Measurements from ENCODE around the gene CRY1.
"Not testable (repeated sequence)": the region's sequence is repeated elsewhere in the genome, so short reads cannot be mapped to it uniquely, and the experiment has no call there.

The CRY1 gene

GRCh38 chr12:107064687-107065086, 28.7 kb downstream of the CRY1 start:
- no peak for DNase-seq (ENCODE audit: low read depth in 2 of 2)

- DNase-seq (ENCODE audit: low read depth in 2 of 2) = no peak
Measured at GRCh38 chr12:107064243-107064642, 29.1 kb downstream of the CRY1 start.

- no peak for DNase-seq (ENCODE audit: low read depth in 2 of 2)
Measured at GRCh38 chr12:107058190-107058589, 35.2 kb downstream of the CRY1 start.

GRCh38 chr12:107057071-107057834, 36.1 kb downstream of the CRY1 start:
- DNase-seq (ENCODE audit: low read depth in 2 of 2) = no peak

GRCh38 chr12:107053709-107054108, 39.6 kb downstream of the CRY1 start:
- no peak for DNase-seq (ENCODE audit: low read depth in 2 of 2)

GRCh38 chr12:107045186-107045585, 48.2 kb downstream of the CRY1 start:
- DNase-seq (ENCODE audit: low read depth in 2 of 2) = no peak

- DNase-seq (ENCODE audit: low read depth in 2 of 2) = no peak
Measured at GRCh38 chr12:107042801-107043200, 50.5 kb downstream of the CRY1 start.

- no peak for DNase-seq (ENCODE audit: low read depth in 2 of 2)
Measured at GRCh38 chr12:107035733-107036132, 57.6 kb downstream of the CRY1 start.

- DNase-seq (ENCODE audit: low read depth in 2 of 2) = no peak
Measured at GRCh38 chr12:107033758-107034739, 59.3 kb downstream of the CRY1 start.

GRCh38 chr12:107032266-107032665, 61.1 kb downstream of the CRY1 start:
- no peak for DNase-seq (ENCODE audit: low read depth in 2 of 2)

- no peak for DNase-seq (ENCODE audit: low read depth in 2 of 2)
Measured at GRCh38 chr12:107031061-107031460, 62.3 kb downstream of the CRY1 start.

- no peak for DNase-seq (ENCODE audit: low read depth in 2 of 2)
Measured at GRCh38 chr12:107029081-107029480, 64.3 kb downstream of the CRY1 start.

GRCh38 chr12:107027636-107028053, 65.7 kb downstream of the CRY1 start:
- DNase-seq (ENCODE audit: low read depth in 2 of 2) = no peak

- no peak for DNase-seq (ENCODE audit: low read depth in 2 of 2)
Measured at GRCh38 chr12:107026806-107027635, 66.3 kb downstream of the CRY1 start.

GRCh38 chr12:107026356-107026755, 67.0 kb downstream of the CRY1 start:
- not testable (repeated sequence) for DNase-seq (ENCODE audit: low read depth in 2 of 2)

GRCh38 chr12:107025671-107026070, 67.7 kb downstream of the CRY1 start:
- no peak for DNase-seq (ENCODE audit: low read depth in 2 of 2)

GRCh38 chr12:107019546-107019945, 73.8 kb downstream of the CRY1 start:
- no peak for DNase-seq (ENCODE audit: low read depth in 2 of 2)

- DNase-seq (ENCODE audit: low read depth in 2 of 2) = no peak
Measured at GRCh38 chr12:107017042-107017441, 76.3 kb downstream of the CRY1 start.

GRCh38 chr12:107014055-107014454, 79.3 kb downstream of the CRY1 start:
- DNase-seq (ENCODE audit: low read depth in 2 of 2) = no peak

- DNase-seq (ENCODE audit: low read depth in 2 of 2) = no peak
Measured at GRCh38 chr12:107012736-107013425, 80.5 kb downstream of the CRY1 start.

- no peak for DNase-seq (ENCODE audit: low read depth in 2 of 2)
Measured at GRCh38 chr12:107011519-107011918, 81.8 kb downstream of the CRY1 start.

Measured in activated CD4-positive, alpha-beta T cell treated with anti-CD3 and anti-CD28 coated beads for 24 hours (primary cell).